Activated CD8-positive, alpha-beta memory T cell treated with anti-CD3 and anti-CD28 coated beads, Interleukin-2, amount 50 U/mL, for 1 hour (primary cell): Measurements from ENCODE around the gene ART5.

ENCODE experiments used
- DNase-seq: peaks from one replicate; pipeline ENCODE4 v3.0.0-alpha.2; 2020; ENCODE audit errors: extremely low read depth

Gene ART5

GRCh38 chr11:3641701-3642070 lies at the start of gene ART5:
TSS of gene ART5 (minus strand) at chr11:3641992. CDS start at chr11:3641862, 130 bp downstream.
- DNase-seq: no peak

DNA sequence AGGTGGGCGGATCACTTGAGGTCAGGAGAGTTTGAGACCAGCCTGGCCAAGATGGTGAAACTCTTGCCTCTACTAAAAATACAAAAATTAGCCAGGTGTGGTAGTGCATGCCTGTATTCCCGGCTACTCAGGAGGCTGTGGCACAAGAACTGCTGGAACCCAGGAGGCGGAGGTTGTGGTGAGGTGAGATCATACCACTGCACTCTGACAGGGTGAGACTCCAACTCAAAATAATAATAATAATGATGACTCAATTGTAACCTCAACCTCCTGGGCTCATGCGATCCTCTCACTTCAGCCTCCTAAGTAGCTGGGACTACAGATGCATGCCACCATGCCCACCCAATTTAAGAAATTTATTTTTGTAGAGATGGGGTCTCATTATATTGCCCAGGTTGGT lies 45.0 kb upstream of the ART5 start:
- no peak for DNase-seq

GRCh38 chr11:3685923-3686322 lies 44.1 kb upstream of the ART5 start:
- DNase-seq: no peak

GRCh38 chr11:3684819-3685172 lies 43.0 kb upstream of the ART5 start:
- no peak for DNase-seq

DNA sequence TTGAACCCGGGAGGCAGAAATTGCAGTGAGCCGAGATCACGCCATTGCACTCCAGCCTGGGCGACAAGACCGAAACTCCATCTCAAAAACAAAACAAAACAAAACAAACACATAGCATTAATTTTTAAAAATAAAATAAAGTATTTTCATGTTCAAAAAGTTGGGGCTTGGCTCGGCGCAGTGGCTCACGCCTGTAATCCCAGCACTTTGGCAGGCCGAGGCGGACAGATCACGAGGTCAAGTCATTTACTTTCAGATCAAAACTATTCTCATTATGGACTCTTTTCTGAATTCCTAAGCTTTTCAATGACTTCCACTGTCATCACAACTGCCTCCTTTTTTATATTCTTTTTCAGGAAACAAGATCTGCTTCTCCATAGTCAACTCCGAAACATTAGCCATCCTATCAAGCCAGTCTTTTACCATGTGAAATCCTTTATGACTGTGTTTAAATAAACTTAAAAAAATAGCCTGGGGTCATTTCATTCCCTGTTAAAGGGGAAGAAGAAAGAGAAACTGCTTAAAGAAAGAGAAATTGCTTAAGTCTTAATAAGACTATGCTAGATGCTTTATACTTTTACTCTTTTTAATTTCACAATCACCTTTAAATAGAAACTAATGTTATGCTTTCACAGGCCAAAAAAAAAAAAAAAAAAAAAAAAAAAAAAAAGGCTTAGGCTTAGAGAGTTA lies 42.5 kb upstream of the ART5 start:
- no peak for DNase-seq

GRCh38 chr11:3683039-3683438 lies 41.2 kb upstream of the ART5 start:
- DNase-seq: no peak

- no peak for DNase-seq
Observed at GRCh38 chr11:3679077-3679476, 37.3 kb upstream of the ART5 start.

GRCh38 chr11:3675971-3676370 lies 34.2 kb upstream of the ART5 start:
- no peak for DNase-seq

- no peak for DNase-seq
Observed at GRCh38 chr11:3674189-3674588, 32.4 kb upstream of the ART5 start.

- no peak for DNase-seq
Observed at GRCh38 chr11:3671334-3672254, 29.8 kb upstream of the ART5 start, which contains the start of gene CHRNA10. TSS of gene CHRNA10 (minus strand) at chr11:3671384. CDS start at chr11:3671312, 72 bp downstream.

- DNase-seq: no peak
Observed at GRCh38 chr11:3669742-3670183, 28.0 kb upstream of the ART5 start.

DNA sequence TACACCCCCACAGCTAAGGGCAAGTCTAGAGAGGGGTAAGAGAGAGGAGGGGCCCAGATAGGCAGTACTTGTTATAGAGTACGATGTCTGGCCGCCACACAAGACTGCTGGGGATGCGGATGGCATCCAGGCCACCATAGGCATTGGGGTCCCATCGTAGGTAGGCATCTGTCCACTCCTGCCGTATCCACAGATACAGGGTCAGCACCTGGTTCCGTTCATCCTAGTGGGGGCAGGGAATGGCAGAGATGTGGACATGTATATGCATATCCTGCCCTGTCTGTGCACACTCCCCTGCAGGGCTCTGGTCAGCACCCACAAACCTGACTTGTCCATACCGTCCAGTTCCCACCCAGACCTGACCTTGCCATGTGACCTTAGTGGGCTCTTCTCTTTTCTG lies 27.3 kb upstream of the ART5 start:
- DNase-seq: no peak

- no peak for DNase-seq
Observed at GRCh38 chr11:3667149-3668035, 25.6 kb upstream of the ART5 start.

GRCh38 chr11:3666023-3666530 lies 24.3 kb upstream of the ART5 start:
- no peak for DNase-seq

GRCh38 chr11:3665336-3666022 lies 23.7 kb upstream of the ART5 start:
- DNase-seq: no peak

GRCh38 chr11:3664032-3664630 lies 22.3 kb upstream of the ART5 start:
- DNase-seq: no peak

DNA sequence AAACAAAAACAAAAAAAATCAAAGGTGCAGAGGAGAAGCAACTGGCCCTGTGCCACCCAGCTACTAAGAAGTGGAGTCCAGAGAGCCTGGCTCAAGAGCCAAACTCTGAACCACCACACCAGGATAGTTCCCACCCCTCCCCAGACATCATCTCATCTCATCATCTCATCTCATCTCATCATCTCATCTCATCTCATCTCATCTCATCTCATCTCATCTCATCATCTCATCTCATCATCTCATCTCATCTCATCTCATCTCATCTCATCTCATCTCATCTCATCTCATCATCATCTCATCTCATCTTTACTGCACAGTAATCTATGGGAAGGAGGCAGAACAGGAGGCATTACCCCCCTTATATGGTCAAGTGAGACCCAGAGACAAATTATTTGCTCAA lies 21.1 kb upstream of the ART5 start:
- DNase-seq: no peak

GRCh38 chr11:3660960-3661359 lies 19.2 kb upstream of the ART5 start:
- DNase-seq: no peak

DNA sequence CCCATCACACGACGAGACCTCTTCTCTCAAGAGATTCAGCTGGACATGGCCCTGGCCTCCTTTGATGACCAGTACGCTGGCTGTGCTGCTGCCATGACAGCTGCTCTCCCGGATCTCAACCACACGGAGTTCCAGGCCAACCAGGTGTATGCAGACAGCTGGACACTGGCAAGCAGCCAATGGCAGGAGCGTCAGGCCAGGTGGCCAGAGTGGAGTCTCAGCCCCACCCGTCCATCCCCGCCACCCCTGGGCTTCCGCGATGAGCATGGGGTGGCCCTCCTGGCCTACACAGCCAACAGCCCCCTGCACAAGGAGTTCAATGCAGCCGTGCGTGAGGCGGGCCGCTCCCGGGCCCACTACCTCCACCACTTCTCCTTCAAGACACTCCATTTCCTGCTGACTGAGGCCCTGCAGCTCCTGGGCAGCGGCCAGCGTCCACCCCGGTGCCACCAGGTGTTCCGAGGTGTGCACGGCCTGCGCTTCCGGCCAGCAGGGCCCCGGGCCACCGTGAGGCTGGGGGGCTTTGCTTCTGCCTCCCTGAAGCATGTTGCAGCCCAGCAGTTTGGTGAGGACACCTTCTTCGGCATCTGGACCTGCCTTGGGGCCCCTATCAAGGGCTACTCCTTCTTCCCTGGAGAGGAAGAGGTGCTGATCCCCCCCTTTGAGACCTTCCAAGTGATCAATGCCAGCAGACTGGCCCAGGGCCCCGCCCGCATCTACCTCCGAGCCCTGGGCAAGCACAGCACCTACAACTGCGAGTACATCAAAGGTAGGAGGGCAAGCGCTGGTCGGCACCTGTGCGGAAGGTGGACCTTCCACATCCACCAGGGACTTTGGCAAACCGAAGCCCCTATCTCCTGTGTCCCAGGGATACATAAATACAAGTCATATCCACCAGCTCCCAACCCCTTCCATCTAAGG lies 18.1 kb upstream of the ART5 start:
- DNase-seq: no peak

DNA sequence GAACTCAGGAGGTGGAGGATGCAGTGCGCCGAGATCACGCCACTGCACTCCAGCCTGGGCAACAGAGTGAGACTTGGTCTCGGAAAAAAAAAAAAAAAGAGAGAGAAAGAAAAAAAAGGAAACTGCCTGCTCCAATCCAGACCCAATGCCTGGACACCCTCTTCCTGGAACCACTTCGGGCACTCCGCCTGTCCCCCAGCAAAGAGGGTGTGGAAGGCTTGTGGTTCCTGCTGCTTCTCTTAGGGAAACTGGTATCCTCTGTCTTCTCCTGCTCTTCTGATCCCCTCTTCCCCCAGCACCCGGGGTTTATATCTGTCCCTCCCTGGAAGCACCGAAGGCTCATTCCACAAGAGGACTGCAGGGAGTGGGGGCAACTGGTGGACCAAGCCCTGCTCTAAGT lies 16.5 kb upstream of the ART5 start:
- DNase-seq: no peak
